SK-N-SH treated with all-trans-retinoic acid at 6 μM for 48 hours (cell line): ENCODE measurements around the gene RIMS4.

Experiments
- ARNTL ChIP-seq: fragments of 450-650 bp; formaldehyde crosslinking; IDR thresholded peaks from 2 replicates; pipeline ENCODE4 v1.5.0; 2020; ENCODE audit warnings: low read depth, mild to moderate bottlenecking, moderate library complexity, borderline replicate concordance
- CSDC2 ChIP-seq: fragments of 250-450 bp; sonication (Bioruptor Pico); IDR thresholded peaks from 2 replicates; pipeline ENCODE4 v1.5.0; 2020; ENCODE audit warnings: mild to moderate bottlenecking, moderate library complexity
- ISL1 ChIP-seq: fragments of 250-450 bp; sonication (Bioruptor Pico); IDR thresholded peaks from 2 replicates; pipeline ENCODE4 v2.1.2; 2022; ENCODE audit warnings: mild to moderate bottlenecking, moderate library complexity
- OSR1 ChIP-seq: fragments of 250-450 bp; sonication (Bioruptor Pico); IDR thresholded peaks from 2 replicates; pipeline ENCODE4 v1.8.0; 2022; ENCODE audit warnings: moderate library complexity, mild to moderate bottlenecking, inconsistent platforms
- RARB ChIP-seq: fragments of 250-450 bp; sonication (Bioruptor Pico); IDR thresholded peaks from 2 replicates; pipeline ENCODE4 v1.8.0; 2021; ENCODE audit warnings: mild to moderate bottlenecking, moderate library complexity
- SNAI2 ChIP-seq: fragments of 250-450 bp; sonication (Bioruptor Pico); IDR thresholded peaks from 2 replicates; pipeline ENCODE4 v1.5.0; 2020; ENCODE audit warnings: mild to moderate bottlenecking, moderate library complexity
- TOX ChIP-seq: fragments of 250-450 bp; sonication (Bioruptor Pico); IDR thresholded peaks from 2 replicates; pipeline ENCODE4 v1.8.0; 2021; ENCODE audit warnings: mild to moderate bottlenecking, moderate library complexity, borderline replicate concordance
- ZFP3 ChIP-seq: fragments of 250-450 bp; sonication (Bioruptor Pico); IDR thresholded peaks from 2 replicates; pipeline ENCODE4 v1.5.0; 2020; ENCODE audit warnings: mild to moderate bottlenecking, moderate library complexity
- ZNF565 ChIP-seq: fragments of 450-650 bp; formaldehyde crosslinking; conservative IDR thresholded peaks from 2 replicates; pipeline ENCODE4 v1.5.0; 2020; ENCODE audit warnings: low read depth, mild to moderate bottlenecking, moderate library complexity
- ZNF8 ChIP-seq: fragments of 450-650 bp; formaldehyde crosslinking; IDR thresholded peaks from 2 replicates; pipeline ENCODE4 v1.5.0; 2020; ENCODE audit warnings: mild to moderate bottlenecking, moderate library complexity
- TF ChIP-seq, protein P1 (sequence below): fragments of 250-450 bp; sonication (Bioruptor Pico); IDR thresholded peaks from 2 replicates; pipeline ENCODE4 v1.5.1; 2020; ENCODE audit warnings: low read depth, mild to moderate bottlenecking, moderate library complexity
- TF ChIP-seq, protein P2 (sequence below): fragments of 250-450 bp; sonication (Bioruptor Pico); IDR thresholded peaks from 2 replicates; pipeline ENCODE4 v1.8.0; 2021; ENCODE audit warnings: low read depth, mild to moderate bottlenecking, moderate library complexity, borderline replicate concordance
- TF ChIP-seq, protein P3 (sequence below): fragments of 250-450 bp; sonication (Bioruptor Pico); IDR thresholded peaks from 2 replicates; pipeline ENCODE4 v1.8.0; 2020; ENCODE audit warnings: mild to moderate bottlenecking, moderate library complexity, borderline replicate concordance
- TF ChIP-seq, protein P4 (sequence below): fragments of 250-450 bp; sonication (Bioruptor Pico); IDR thresholded peaks from 2 replicates; pipeline ENCODE4 v1.5.1; 2021; ENCODE audit warnings: mild to moderate bottlenecking, moderate library complexity

DNA sequence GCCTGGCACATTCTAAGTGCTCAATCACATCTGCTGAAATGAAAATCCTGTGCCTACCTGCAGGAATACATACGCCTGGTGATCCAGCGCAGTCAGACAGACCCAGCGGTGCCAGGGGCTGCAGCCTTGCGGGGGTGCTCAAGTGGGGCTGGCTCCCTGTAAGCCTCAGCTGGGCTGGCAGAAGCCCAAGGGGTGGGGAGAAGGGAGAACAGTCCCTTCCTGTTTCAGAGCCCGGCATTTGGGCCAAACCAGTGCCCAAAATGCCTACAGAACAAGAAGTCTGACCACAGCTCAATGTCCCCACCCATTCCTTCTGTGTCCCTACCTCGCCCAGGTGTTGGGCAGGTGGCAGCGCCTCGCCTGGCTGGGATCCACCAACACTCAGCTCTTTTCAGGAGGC is 42.1 kb downstream of the RIMS4 start:
- TF ChIP-seq ZNF8 (CRISPR knock-in tag) (no peak), SNAI2 (CRISPR knock-in tag) (no peak), RARB (CRISPR knock-in tag) (no peak), ARNTL (CRISPR knock-in tag) (no peak), ZNF565 (no peak), CSDC2 (CRISPR knock-in tag) (no peak), ISL1 (CRISPR knock-in tag) (no peak), TOX (CRISPR knock-in tag) (no peak), OSR1 (no peak), ZFP3 (no peak)
- TF ChIP-seq, protein P1, sequence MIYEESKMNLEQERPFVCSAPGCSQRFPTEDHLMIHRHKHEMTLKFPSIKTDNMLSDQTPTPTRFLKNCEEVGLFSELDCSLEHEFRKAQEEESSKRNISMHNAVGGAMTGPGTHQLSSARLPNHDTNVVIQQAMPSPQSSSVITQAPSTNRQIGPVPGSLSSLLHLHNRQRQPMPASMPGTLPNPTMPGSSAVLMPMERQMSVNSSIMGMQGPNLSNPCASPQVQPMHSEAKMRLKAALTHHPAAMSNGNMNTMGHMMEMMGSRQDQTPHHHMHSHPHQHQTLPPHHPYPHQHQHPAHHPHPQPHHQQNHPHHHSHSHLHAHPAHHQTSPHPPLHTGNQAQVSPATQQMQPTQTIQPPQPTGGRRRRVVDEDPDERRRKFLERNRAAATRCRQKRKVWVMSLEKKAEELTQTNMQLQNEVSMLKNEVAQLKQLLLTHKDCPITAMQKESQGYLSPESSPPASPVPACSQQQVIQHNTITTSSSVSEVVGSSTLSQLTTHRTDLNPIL (CRISPR knock-in tag): no peak
- TF ChIP-seq, protein P2, sequence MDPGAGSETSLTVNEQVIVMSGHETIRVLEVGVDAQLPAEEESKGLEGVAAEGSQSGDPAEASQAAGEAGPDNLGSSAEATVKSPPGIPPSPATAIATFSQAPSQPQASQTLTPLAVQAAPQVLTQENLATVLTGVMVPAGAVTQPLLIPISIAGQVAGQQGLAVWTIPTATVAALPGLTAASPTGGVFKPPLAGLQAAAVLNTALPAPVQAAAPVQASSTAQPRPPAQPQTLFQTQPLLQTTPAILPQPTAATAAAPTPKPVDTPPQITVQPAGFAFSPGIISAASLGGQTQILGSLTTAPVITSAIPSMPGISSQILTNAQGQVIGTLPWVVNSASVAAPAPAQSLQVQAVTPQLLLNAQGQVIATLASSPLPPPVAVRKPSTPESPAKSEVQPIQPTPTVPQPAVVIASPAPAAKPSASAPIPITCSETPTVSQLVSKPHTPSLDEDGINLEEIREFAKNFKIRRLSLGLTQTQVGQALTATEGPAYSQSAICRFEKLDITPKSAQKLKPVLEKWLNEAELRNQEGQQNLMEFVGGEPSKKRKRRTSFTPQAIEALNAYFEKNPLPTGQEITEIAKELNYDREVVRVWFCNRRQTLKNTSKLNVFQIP (CRISPR knock-in tag): no peak
- TF ChIP-seq, protein P3, sequence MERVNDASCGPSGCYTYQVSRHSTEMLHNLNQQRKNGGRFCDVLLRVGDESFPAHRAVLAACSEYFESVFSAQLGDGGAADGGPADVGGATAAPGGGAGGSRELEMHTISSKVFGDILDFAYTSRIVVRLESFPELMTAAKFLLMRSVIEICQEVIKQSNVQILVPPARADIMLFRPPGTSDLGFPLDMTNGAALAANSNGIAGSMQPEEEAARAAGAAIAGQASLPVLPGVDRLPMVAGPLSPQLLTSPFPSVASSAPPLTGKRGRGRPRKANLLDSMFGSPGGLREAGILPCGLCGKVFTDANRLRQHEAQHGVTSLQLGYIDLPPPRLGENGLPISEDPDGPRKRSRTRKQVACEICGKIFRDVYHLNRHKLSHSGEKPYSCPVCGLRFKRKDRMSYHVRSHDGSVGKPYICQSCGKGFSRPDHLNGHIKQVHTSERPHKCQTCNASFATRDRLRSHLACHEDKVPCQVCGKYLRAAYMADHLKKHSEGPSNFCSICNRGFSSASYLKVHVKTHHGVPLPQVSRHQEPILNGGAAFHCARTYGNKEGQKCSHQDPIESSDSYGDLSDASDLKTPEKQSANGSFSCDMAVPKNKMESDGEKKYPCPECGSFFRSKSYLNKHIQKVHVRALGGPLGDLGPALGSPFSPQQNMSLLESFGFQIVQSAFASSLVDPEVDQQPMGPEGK (CRISPR knock-in tag): no peak
- TF ChIP-seq, protein P4, sequence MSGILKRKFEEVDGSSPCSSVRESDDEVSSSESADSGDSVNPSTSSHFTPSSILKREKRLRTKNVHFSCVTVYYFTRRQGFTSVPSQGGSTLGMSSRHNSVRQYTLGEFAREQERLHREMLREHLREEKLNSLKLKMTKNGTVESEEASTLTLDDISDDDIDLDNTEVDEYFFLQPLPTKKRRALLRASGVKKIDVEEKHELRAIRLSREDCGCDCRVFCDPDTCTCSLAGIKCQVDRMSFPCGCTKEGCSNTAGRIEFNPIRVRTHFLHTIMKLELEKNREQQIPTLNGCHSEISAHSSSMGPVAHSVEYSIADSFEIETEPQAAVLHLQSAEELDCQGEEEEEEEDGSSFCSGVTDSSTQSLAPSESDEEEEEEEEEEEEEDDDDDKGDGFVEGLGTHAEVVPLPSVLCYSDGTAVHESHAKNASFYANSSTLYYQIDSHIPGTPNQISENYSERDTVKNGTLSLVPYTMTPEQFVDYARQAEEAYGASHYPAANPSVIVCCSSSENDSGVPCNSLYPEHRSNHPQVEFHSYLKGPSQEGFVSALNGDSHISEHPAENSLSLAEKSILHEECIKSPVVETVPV (CRISPR knock-in tag): no peak
